Measurements from ENCODE around the gene KLHL40.
"Not testable (repeated sequence)": the region's sequence is repeated elsewhere in the genome, so short reads cannot be mapped to it uniquely, and the experiment has no call there.

Gene KLHL40

DNA sequence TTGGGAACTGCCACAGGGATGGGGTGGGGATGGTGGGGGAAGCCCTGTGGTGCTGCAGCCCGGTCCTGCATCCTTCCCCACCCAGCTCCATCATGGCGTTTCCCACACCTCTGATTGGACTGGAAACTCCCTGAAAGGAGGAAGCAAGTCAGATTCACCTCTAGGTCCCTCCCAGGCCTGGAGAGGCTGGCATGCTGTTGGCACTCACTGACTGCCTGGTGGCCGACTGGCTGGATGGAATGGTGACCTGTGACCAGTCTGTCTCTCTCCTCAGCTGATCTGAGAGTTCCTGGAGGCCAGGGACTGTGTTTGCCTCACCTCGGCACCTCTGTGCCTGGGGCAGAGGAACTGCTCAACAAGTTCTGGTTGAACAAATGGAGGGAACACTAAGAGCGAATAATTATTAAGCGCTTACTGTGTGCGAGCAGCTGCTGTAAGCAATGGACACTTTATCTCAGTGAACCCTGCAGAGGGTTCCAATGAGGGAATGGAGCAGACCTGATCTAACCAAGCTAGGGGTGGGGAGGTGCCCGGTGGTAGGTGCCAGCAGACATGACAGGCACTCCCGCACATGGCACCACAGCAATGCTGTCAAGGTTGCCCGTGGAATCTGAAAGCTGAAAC, 20.7 kb downstream of the KLHL40 start:
- DNase-seq, result no peak

DNA sequence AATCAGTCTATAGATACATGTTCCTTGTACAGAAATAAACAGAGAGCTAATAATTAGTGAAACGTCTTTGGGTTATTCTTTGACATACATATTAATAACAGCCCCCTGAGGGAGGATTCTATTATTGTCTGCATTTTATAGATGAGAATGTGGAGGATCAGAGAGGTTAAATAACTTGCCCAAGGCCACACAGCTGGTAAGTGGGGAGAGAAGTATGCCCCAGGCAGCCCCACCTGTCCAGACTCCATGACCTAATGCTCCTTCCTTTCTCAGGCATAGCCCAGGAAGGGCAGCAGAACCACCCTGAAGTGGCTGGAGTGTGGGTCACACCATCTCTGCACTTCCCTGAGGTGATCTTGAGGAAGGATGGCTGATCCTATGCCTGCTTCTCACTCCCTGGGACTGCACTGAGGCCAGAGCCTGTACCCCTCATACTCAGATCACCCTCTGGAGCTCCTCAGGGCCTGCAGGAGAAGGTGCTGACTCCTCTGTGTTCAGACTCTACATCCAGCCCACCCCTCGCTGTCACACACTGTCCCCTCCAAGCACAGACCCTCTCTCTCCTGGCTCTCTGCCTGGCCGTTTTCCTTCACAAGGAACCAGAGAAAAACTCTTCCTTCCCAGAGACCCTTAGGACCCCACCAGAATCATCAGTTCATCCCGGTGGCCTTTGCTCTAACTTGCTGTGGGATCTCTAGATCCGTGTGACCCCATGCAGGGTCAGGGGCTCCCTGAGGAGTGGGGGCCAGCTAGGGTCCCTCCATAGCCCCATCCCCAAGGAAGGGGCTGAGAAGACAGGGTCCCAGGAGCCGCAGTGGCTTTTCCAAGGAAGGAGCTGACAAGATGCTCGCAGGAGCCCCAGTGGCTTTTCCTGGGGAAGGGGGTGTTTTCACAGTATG, 21.6 kb downstream of the KLHL40 start:
- DNase-seq, result no peak

DNA sequence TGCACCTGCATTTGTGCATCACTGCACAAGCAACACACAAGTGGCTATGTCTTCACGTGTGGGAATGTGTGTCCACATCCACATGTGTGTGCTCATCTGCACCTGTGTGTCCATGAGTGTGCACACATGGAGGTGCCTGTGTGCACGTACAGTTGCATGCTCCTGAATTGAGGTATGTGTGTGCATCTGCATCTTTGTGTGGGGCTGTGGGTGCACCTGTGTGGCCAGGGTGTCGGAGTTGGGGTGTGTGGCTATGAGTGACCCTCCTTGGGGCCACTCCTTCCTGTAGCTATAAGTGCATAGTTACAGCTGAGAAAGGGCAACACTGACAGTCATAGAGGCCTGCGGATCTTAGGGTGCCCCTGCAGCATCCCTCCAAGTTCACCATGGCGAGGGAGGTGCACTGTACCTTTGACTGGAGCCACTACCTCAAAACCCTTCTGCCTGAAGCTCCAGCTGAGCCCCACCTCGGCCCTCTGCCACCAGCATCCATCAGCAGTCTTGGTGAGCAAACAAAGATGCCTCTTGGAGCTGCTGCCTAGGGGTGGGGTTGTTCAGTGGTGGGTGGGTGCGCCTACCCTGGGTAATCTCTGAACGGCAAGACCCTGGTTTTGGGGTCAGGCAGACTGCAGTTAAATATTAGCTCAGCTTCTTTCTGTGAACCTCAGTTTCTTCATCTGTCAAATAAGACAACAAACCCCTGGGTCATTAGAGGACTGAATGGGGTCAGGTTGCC, 22.5 kb downstream of the KLHL40 start:
- no peak for DNase-seq

DNA sequence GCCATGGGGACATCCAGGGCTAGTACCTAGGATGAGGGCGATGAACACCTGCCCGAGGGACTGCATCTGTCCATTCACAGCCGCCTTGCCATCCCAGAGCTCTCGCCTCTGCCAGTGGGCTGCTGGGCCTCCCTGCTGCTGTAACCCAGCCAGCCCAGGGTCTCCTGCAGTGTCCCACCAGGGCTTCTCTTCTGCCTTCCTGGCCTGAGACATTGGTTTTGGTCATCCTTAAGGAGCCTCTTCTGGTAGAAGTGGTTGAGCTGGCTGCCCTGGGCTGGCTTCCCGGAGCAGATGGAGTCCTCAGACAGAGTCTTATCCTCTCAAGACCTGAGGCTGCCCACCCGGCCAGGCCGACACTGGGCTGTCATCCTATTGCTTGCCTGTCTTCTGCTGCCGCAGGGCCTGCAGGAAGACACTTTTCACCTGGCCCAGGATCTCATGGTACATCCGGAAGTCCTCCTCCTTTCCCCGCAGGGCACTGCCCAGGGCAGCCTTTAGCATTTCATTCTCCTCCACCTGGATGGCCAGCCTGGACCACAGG, 23.3 kb downstream of the KLHL40 start:
- DNase-seq, result no peak

DNA sequence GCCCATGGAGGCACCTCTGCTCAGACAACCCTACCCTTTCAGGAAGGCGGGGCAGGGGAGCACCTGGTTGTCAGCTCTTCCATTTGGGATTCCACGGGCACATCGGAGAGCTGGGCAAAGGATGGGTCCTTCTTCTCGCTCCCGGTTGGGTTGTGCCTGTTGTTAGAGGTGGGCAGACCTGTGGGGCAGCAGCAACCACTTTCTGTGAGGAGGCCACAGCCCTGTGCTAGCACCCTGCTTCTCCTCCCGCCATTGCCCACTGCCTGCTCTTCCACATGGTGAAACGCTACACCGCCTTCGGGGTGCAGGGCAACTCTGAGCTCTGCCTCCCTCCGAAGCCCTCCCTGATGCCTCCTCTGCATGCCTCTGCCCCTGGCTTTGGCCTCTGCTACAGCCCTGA, 24.3 kb downstream of the KLHL40 start:
- no peak for DNase-seq

DNA sequence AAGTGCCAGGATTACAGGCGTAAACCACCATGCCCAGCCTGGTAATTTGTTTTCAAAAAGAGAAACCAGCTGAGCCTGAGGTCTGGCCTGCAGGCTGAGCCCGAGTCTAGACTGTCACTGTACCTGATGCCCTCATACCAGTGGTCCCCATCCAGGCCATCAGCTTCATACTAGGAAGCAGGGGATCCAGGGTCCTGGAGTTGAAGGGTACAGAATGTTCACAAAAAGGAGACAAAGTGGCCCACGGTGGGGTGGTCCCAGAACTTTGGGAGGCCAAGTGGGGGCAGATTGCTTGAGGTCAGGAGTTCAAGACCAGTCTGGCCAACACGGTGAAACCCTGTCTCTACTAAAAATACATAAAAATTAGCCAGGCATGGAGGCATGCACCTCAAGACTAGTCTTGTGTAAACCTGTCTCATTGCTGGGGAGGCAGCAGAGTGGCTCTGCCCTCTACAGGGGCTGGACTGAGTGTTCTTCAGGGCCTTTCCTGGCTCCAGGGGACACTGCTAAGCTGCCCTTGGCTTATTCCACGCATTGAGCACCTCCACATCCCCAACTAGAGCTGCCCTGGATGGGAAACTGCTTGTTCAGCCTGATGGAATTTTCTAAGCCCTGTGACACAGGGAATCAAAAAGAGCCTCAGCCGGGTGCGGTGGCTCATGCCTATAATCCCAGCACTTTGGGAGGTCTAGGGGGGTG, 25.1 kb downstream of the KLHL40 start:
- DNase-seq, result no peak

DNA sequence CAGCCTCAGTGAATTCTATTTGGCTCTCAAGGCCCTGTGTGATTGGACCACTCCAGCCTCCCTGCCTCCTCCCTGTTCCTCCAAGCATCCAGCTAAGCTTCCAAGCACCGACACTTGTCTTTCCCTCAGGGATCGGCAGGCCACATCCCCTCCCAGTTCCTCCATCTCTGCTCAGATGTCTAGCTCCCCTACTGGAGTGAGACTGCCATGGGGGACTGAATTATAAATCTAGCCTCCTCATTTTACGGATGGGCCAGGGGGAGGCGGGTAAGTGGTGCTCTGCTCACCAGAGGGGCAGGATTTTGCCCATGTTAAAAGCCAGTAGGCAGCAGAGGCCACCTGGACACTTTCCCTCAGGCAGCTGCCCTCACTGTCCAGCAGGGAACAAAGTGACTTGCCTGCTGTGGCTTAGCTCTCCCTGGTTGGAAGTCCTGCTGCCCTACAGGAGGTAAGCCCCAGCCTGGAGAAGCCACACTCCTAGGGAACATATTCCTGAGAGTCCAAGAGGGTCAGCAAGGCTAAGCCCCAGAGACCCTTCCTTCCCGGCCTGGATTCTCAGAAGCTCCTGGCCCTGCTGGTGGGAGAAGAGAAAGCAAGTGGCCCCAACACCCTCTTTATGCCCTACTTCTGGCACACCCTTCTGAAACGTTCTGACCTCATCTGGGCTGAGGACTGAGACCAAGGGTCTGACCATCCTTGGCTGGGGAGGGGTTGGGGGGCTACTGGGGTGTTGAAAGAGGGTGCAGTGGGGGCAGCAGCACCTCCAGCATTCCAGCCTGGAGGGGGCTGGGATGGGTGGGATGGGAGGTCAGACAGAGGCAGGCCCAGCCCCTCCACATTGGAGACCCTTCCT, 26.4 kb downstream of the KLHL40 start:
- DNase-seq, result no peak

DNA sequence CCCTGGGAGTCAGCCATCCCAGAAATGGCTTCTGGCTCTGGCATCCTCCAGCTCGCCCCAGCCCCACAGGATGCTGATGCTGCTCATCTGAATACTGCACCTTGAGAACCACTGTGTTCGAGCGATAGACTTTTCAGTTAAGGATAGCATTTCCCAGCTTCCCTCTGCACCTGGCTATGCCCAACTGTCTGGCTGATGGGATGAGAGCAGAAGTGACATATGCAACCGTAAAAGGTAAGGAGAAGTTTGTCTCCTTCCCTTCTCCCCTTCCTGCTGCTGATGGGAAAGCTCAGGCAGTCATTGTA, 27.0 kb downstream of the KLHL40 start:
- DNase-seq, result no peak

DNA sequence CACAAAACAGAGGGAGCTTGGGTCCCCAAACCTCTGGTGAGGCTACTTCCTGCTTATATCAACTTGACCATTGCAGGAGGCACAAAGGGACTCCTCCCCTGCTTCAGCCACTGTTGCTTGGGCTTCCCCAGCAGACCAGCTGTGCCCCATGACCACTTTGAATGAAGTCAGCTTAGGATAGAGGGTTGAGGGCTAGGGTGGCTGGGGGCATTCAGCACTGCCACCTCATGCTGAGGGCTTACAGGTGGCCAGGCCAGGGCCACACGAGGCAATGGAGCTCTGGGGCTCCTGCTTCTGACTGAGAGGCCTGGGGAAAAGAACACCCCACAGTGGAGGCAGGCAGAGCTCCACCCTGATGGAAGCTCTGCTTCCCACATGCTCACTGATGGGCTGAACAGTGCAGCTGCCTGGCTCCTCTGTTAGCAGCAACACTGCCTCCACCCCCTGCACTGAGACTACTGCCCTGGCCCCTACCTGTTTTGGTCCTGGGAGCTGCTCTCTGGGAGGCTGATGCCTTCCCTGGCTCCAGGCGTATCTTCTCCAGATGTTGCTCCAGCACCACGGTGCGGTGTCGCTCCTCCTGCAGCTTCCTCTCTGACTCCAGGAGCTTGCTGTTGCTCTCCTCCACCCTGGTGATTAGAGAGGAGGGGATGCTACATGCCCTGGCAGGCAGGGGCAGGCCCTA, 27.5 kb downstream of the KLHL40 start:
- DNase-seq, result no peak

DNA sequence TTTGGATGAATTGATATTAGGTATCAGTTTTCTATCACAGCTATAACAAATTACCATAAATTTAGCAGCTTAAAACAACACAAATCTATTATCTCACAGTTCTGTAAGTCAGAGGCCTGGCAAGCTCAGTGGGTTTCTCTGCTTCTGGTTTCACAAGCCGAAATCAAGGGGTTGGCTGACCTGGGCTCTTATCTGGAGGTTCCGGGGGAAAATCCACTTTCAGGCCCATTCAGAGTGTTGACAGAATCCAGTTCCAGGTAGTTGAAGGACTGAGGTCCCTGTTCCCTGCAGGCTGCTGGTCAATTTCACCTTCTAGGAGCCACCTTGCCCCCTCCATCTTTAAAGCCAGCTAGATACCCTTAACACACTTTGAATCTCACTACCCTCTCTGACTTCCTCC, 28.4 kb downstream of the KLHL40 start:
- DNase-seq, result no peak

DNA sequence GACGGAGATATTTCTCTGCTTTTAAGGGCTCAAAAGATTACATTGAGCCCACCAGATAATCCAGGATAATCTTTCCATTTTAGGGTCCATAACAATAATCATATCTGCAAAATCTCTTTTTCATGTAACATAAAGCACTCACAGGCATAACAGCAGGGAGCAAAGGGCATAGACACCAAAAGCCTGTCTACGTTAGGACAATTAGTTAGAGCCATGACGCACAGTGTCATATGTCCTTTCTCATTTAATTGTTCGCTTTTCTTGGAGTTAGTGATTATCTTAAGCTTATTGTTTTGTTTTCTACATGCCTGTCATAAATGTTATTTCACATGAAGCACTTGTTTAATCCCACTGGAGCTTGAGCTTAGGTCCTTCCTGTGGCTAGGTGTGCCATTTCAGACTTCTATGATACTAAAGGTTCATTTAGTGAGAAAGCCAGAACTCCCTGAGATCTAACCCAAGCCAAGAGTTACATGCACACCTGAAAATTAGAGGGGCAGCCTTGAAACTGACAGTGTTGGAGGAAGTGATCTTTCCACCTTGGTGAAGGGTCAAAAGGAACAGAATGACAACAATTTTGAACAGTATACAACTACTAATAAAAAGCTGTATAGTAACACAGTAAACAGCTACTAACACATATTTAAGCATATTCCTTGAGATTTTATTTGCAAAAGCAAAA, 29.0 kb downstream of the KLHL40 start:
- DNase-seq, result no peak

DNA sequence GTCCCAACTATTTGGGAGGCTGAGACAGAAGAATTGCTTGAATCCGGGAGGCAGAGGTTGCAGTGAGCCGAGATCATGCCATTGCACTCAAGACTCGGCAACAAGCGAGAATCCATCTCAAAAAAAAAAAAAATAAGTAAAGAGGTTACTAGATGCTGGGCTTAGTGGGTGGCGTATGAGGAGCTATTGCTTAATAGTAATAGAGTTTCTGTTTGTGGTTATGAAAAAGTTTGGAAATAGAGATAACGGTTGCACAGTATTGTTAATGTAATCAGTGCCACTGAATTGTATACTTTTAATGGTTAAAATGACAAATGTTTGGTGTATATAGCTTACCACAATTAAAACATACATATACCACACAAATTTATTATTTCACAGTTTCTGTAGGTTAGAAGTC, 32.0 kb downstream of the KLHL40 start:
- no peak for DNase-seq

DNA sequence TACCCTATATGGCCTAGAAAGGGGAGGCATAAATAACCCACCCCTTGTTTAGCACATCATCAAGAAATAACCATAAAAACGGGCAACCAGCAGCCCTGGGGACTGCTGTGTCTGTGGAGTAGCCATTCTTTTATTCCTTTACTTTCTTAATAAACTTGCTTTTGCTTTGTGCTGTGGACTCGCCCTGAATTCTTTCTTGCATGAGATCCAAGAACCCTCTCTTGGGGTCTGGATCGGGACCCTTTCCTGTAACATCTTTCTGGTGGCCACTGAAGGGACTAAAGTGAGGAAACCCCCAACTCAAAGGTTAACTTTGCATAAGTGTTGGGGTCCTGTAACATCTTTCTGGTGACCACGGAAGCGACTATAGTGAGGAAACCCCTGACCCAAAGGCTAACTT, 33.0 kb downstream of the KLHL40 start:
- no peak for DNase-seq

DNA sequence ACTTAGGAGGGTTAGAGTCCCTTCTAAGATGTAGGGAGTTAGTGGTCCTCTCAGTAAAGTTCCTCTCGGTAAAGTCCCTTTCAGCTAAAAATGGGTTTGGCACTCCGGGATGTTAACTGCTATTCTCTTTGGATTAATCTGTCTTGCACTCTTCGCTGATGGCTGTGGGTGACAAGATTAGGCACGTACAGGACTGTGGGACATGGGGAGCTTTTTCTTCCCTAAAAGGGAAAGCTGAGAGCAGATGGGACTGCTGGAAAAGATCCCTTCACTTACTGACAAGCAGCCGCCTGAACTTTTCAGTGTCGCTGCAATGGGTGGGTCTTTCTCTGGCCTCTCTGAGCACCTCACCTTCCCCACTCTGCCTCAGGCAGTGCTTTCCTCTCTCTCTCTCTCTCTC, 33.7 kb downstream of the KLHL40 start:
- DNase-seq, result no peak

DNA sequence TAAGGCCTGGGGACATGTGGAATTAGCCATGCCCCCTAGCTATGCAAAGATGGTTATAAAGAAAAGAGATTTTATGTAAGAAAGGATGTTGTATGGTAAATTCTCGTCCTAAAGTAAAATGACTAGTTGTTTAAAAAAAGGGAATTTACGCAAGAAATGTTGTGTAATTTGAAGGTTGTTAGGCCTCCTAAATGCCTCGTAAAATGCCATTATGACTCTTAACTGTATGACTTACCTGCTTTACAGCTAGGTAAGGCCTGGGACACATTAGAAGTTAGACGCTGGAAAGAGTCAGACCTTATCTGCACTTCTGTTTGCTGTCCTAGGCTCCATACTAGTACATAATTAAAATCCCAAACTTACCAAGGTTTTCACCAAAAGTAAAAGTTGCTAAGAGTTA, 34.8 kb downstream of the KLHL40 start:
- DNase-seq, result no peak

DNA sequence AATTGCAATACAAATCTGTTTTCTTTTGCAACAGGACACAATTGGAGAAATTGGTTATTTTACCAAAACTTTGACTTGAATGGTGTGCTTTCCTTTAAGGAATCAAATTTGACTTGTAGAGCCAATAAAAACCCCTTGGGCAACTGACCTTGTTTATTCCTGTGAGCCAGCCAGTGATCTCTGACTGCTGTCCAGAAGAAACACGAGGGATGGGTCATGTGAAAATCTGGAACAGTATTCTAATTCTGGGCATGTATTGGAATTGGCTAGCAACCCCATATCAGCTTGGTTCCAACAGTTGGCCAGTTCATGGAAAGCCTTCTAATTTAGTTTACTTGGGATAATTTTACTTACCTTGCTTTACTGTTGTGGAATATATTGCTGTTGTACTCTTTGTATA, 36.4 kb downstream of the KLHL40 start:
- no peak for DNase-seq

DNA sequence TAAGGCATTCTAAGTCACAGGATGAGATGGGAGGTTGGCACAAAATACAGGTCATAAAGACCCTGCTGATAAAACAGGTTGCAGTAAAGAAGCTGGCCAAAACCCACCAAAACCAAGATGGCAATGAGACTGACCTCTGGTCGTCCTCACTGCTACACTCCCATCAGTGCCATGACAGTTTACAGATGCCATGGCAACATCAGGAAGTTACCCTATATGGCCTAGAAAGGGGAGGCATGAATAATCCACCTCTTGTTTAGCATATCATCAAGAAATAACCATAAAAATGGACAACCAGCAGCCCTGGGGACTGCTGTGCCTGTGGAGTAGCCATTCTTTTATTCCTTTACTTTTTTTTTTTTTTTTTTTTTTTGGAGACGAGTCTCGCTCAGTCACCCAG, 37.1 kb downstream of the KLHL40 start:
- not testable (repeated sequence) for DNase-seq

DNA sequence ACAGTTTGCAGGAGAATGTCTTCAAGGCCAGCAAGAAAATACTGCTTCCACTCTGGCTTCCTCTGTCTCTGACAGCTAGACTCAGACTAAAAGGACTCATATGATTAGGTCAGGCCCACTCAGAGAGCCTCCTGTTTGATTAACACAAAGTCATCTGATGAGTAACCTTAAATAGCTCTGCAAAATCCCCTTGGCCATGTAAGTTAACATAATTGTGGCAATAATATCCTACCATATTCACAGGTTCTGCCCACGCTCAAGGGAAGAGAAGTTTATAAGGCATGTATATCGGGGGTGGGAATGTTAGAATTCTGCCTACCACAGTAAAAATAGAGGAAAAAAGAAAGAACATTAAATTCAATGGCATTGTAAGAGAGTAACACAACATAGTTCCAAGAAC, 37.9 kb downstream of the KLHL40 start:
- DNase-seq, result no peak

DNA sequence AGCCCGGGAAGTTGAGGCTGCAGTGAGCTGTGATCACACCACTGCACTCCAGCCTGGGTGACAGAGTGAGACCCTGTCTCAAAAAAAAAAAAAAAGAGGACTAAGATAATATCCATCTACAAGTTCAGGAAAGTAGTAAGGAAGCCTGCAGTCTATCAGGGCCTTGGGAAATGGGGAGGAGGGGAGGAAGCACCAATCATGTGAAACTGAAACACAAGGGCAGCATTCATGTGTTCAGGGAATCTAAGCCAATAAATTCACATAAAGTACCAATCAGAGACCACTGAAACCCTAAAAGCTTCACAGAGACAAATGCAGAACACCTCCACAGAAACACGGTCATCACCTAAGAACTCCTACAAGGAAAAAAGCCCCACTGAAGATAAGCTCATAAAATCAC, 40.1 kb downstream of the KLHL40 start:
- DNase-seq, result no peak

DNA sequence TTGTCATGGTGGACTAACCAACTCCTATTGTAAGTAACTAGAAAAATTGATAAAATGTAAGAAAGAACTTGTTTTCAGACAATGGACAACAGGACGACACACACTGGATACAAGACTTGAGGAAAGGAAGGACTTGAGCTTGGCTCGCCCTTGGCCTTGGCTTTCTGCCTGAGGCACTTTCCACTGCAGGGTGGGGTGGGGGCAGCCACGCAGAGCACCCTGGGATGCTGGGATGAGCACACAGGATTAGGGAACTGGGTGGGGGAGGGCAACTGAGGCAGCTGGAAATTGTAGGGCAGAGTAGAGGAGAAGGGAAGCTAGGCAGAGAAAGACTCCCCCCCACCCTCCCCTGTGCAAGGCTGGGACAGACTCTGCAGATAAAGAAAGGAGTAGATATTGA, 42.7 kb downstream of the KLHL40 start:
- no peak for DNase-seq

Measured in NCI-H1930 (cell line).